K562 (cell line): Measurements from ENCODE around the gene NABP2.

Experiments
- ATF2 ChIP-seq: sonication (generic); formaldehyde crosslinking; IDR thresholded peaks from 2 replicates; pipeline ENCODE4 v1.8.1; 2022; ENCODE audit warnings: missing genetic modification reagents
- E2F1 ChIP-seq: sonication (generic); formaldehyde crosslinking; IDR thresholded peaks from 2 replicates; pipeline ENCODE4 v1.8.1; 2023; ENCODE audit warnings: mild to moderate bottlenecking, missing genetic modification reagents, moderate library complexity
- EZH2 ChIP-seq: IDR thresholded peaks from 2 replicates; pipeline ENCODE4 v1.6.1; 2012; ENCODE audit warnings: low read depth, mild to moderate bottlenecking, inconsistent platforms, low read length, borderline replicate concordance
- KDM1A ChIP-seq, 2 experiments: fragments of 450-650 bp; IDR thresholded peaks; 2 replicates each; pipeline ENCODE4 v1.6.1; 2016; ENCODE audit warnings: mild to moderate bottlenecking in 2 of 2
- MAFK ChIP-seq: IDR thresholded peaks from 2 replicates; pipeline ENCODE4 v1.6.1; 2011; ENCODE audit warnings: low read length, improper control_type of control experiment
- NCOA1 ChIP-seq: fragments of 450-650 bp; IDR thresholded peaks from 2 replicates; pipeline ENCODE4 v1.6.1; 2016; ENCODE audit warnings: low read depth
- PCBP1 ChIP-seq: fragments of 200-400 bp; formaldehyde crosslinking; IDR thresholded peaks from 2 replicates; pipeline ENCODE4 v1.6.1; 2018; ENCODE audit warnings: mild to moderate bottlenecking, low read depth, low read length; ENCODE audit not compliant: poor library complexity, severe bottlenecking
- SIN3A ChIP-seq, 2 experiments: fragments of 150-350 bp in 1 of 2; IDR thresholded peaks; 2 replicates each; pipeline ENCODE4 v1.6.1; 2011 to 2016; ENCODE audit warnings: borderline replicate concordance in 2 of 2, low read depth in 2 of 2, low read length in 2 of 2, mild to moderate bottlenecking in 2 of 2, moderate library complexity in 2 of 2; ENCODE audit not compliant: control insufficient read depth in 1 of 2
- ZBTB1 ChIP-seq: sonication (generic); formaldehyde crosslinking; IDR thresholded peaks from 2 replicates; pipeline ENCODE4 v1.8.1; 2023; ENCODE audit warnings: missing genetic modification reagents, low read depth, mild to moderate bottlenecking, borderline replicate concordance
- ZBTB33 ChIP-seq: sonication (generic); formaldehyde crosslinking; IDR thresholded peaks from 2 replicates; pipeline ENCODE4 v1.8.1; 2023; ENCODE audit warnings: mild to moderate bottlenecking, missing genetic modification reagents
- ZFP36 ChIP-seq: fragments of 150-350 bp; IDR thresholded peaks from 2 replicates; pipeline ENCODE4 v1.6.1; 2018; ENCODE audit warnings: low read length, low read depth; ENCODE audit not compliant: partially characterized antibody
- ZNF253 ChIP-seq: fragments of 250-450 bp; sonication (Bioruptor Pico); conservative IDR thresholded peaks from 2 replicates; pipeline ENCODE4 v1.6.1; 2021; ENCODE audit warnings: mild to moderate bottlenecking
- ZNF274 ChIP-seq: IDR thresholded peaks from 2 replicates; pipeline ENCODE4 v1.6.1; 2011; ENCODE audit warnings: low read depth, mild to moderate bottlenecking, low read length, moderate library complexity, borderline replicate concordance
- TF ChIP-seq, protein P1 (sequence below), 3 experiments: IDR thresholded peaks in 2 of 3; conservative IDR thresholded peaks in 1 of 3; 2 replicates each; pipeline ENCODE4 v1.5.1; 2011 to 2012; ENCODE audit warnings: low read length in 3 of 3, mild to moderate bottlenecking in 3 of 3, control low read depth in 2 of 3, improper control_type of control experiment in 1 of 3, inconsistent platforms in 1 of 3, low read depth in 1 of 3, mixed read lengths in 1 of 3, moderate library complexity in 1 of 3; ENCODE audit not compliant: insufficient read depth in 2 of 3

GRCh38 chr12:56223571-56224101, 506 bp upstream of the NABP2 start:
- TF ChIP-seq KDM1A (IDR thresholded peaks at IDR 0.05) (no peak), ZFP36 (no peak), ZNF274 (no peak), ZBTB33 (peak; percentile 98), ZBTB1 (CRISPR knock-in tag) (no peak), MAFK (no peak), EZH2 (no peak), ZNF253 (CRISPR knock-in tag) (no peak), ATF2 (CRISPR knock-in tag) (no peak), PCBP1 (no peak), SIN3A (IDR thresholded peaks at IDR 0.05; ENCODE audit: borderline replicate concordance in 2 of 2, control insufficient read depth in 1 of 2, low read depth in 2 of 2, low read length in 2 of 2) (no peak), E2F1 (no peak), NCOA1 (no peak)
- TF ChIP-seq, protein P1, sequence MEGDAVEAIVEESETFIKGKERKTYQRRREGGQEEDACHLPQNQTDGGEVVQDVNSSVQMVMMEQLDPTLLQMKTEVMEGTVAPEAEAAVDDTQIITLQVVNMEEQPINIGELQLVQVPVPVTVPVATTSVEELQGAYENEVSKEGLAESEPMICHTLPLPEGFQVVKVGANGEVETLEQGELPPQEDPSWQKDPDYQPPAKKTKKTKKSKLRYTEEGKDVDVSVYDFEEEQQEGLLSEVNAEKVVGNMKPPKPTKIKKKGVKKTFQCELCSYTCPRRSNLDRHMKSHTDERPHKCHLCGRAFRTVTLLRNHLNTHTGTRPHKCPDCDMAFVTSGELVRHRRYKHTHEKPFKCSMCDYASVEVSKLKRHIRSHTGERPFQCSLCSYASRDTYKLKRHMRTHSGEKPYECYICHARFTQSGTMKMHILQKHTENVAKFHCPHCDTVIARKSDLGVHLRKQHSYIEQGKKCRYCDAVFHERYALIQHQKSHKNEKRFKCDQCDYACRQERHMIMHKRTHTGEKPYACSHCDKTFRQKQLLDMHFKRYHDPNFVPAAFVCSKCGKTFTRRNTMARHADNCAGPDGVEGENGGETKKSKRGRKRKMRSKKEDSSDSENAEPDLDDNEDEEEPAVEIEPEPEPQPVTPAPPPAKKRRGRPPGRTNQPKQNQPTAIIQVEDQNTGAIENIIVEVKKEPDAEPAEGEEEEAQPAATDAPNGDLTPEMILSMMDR (IDR thresholded peaks at IDR 0.05 in 2 of 3, conservative IDR thresholded peaks at IDR 0.05 in 1 of 3; ENCODE audit: insufficient read depth in 2 of 3, low read depth in 1 of 3, low read length in 3 of 3) = no peak
